ENCODE data around the gene EGFR. TPM values are rescaled to one million over a fixed set of nuclear protein-coding genes. Genes with fewer than 3 reads are reported as not detected.

The EGFR gene
- total RNA-seq, 1 donor from 2014 or later: 62.7 TPM

GRCh38 chr7:55100544-55101327 is 81.9 kb downstream of the EGFR start:
- Histone ChIP-seq H3K36me3 (no peaks in the 10 kb centered on the region), H3K27ac (peak overlapping the region; percentile 64), H3K4me3 (no peak overlapping the region), H3K27me3 (ENCODE audit: low read depth) (no peaks in the 10 kb centered on the region), H3K4me1 (peaks cover 42% of the 10 kb centered on the region), H3K9me3 (no peaks in the 10 kb centered on the region)
- ATAC-seq: peak; percentile 78 to 85
- peak; percentile 87 for DNase-seq
- intact Hi-C loops (cut with DNase I): no loop called here
- TF ChIP-seq, protein P1, sequence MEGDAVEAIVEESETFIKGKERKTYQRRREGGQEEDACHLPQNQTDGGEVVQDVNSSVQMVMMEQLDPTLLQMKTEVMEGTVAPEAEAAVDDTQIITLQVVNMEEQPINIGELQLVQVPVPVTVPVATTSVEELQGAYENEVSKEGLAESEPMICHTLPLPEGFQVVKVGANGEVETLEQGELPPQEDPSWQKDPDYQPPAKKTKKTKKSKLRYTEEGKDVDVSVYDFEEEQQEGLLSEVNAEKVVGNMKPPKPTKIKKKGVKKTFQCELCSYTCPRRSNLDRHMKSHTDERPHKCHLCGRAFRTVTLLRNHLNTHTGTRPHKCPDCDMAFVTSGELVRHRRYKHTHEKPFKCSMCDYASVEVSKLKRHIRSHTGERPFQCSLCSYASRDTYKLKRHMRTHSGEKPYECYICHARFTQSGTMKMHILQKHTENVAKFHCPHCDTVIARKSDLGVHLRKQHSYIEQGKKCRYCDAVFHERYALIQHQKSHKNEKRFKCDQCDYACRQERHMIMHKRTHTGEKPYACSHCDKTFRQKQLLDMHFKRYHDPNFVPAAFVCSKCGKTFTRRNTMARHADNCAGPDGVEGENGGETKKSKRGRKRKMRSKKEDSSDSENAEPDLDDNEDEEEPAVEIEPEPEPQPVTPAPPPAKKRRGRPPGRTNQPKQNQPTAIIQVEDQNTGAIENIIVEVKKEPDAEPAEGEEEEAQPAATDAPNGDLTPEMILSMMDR (IDR thresholded peaks at IDR 0.05): no peak

GRCh38 chr7:55101359-55101758 is 82.5 kb downstream of the EGFR start:
- intact Hi-C loops (cut with DNase I): no loop called here
- Histone ChIP-seq H3K9me3 (no peaks in the 10 kb centered on the region), H3K27me3 (ENCODE audit: low read depth) (no peaks in the 10 kb centered on the region), H3K27ac (peak overlapping the region; percentile 64), H3K4me1 (peaks cover 42% of the 10 kb centered on the region), H3K36me3 (no peaks in the 10 kb centered on the region), H3K4me3 (no peak overlapping the region)
- DNase-seq (no peak), ATAC-seq (peak in 1 of 2 donors; percentile 29)
- TF ChIP-seq, protein P1 (IDR thresholded peaks at IDR 0.05): no peak

DNA sequence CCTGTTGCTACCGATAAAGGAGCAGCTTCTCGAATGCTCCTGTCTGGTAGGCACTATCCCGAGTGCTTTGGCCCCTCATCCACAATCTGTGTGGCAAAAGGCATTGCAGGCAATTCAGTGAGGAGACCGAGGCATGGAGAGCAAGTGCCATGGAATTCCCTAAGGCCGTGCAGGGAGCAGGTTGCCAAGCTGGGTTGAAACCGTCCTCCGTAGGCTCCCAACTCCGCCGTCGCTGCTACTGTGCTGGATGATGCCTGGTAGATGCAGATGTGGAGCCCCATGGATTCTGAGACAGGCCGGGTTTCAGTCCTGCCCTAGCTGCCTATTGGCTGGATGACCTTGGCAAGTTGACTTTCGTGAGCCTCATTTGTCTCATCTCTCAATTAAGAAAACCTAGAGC is 85.3 kb downstream of the EGFR start:
- DNase-seq (no peak), ATAC-seq (no peak)
- no peaks in the 10 kb centered on the region for H3K9me3 ChIP-seq
- H3K36me3 ChIP-seq: no peaks in the 10 kb centered on the region
- intact Hi-C loops (cut with DNase I): no loop called here
- H3K4me1 ChIP-seq: peaks cover 29% of the 10 kb centered on the region
- TF ChIP-seq, protein P1 (IDR thresholded peaks at IDR 0.05): no peak
- no peak overlapping the region for H3K4me3 ChIP-seq
- no peaks in the 10 kb centered on the region for H3K27me3 ChIP-seq (ENCODE audit: low read depth)
- H3K27ac ChIP-seq: no peak overlapping the region

GRCh38 chr7:55104712-55105433 is 86.1 kb downstream of the EGFR start:
- Histone ChIP-seq H3K4me1 (peaks cover 26% of the 10 kb centered on the region), H3K36me3 (no peaks in the 10 kb centered on the region), H3K9me3 (no peaks in the 10 kb centered on the region), H3K27ac (no peak overlapping the region), H3K27me3 (ENCODE audit: low read depth) (no peaks in the 10 kb centered on the region), H3K4me3 (no peak overlapping the region)
- intact Hi-C loops (cut with DNase I): no loop called here
- TF ChIP-seq, protein P1 (IDR thresholded peaks at IDR 0.05): no peak
- no peak for DNase-seq
- no peak for ATAC-seq

GRCh38 chr7:55105952-55106351 is 87.1 kb downstream of the EGFR start:
- intact Hi-C loops (cut with DNase I): no loop called here
- ATAC-seq: no peak
- H3K27me3 ChIP-seq (ENCODE audit: low read depth): no peaks in the 10 kb centered on the region
- TF ChIP-seq, protein P1 (IDR thresholded peaks at IDR 0.05): no peak
- DNase-seq: no peak
- peaks cover 26% of the 10 kb centered on the region for H3K4me1 ChIP-seq
- no peaks in the 10 kb centered on the region for H3K9me3 ChIP-seq
- no peak overlapping the region for H3K4me3 ChIP-seq
- no peak overlapping the region for H3K27ac ChIP-seq
- no peaks in the 10 kb centered on the region for H3K36me3 ChIP-seq
